HepG2 (cell line): ENCODE results near the gene KPNA3. TPM values are rescaled to one million over a fixed set of nuclear protein-coding genes. Genes with fewer than 3 reads are reported as not detected.

ENCODE experiments used
- GTF2F1 ChIP-seq: fragments of 150-350 bp; IDR thresholded peaks from 2 replicates; pipeline ENCODE4 v1.6.1; 2014; ENCODE audit warnings: low read length
- HHEX ChIP-seq: IDR thresholded peaks from 2 replicates; pipeline ENCODE4 v1.6.1; 2016; ENCODE audit warnings: control low read depth
- HOXA7 ChIP-seq: sonication (generic); formaldehyde crosslinking; IDR thresholded peaks from 2 replicates; pipeline ENCODE4 v1.8.1; 2022; ENCODE audit warnings: mild to moderate bottlenecking, missing genetic modification reagents, moderate library complexity
- HOXD1 ChIP-seq: sonication (generic); formaldehyde crosslinking; IDR thresholded peaks from 2 replicates; pipeline ENCODE4 v1.5.0; 2020; ENCODE audit warnings: missing genetic modification reagents
- IKZF4 ChIP-seq: sonication (generic); formaldehyde crosslinking; IDR thresholded peaks from 2 replicates; pipeline ENCODE4 v1.5.1; 2020; ENCODE audit warnings: borderline replicate concordance, mild to moderate bottlenecking, low read depth, missing genetic modification reagents; ENCODE audit errors: not compliant biosample characterization
- KLF11 ChIP-seq: IDR thresholded peaks from 2 replicates; pipeline ENCODE4 v1.6.1; 2016; ENCODE audit warnings: missing compliant biosample characterization
- KLF12 ChIP-seq: sonication (generic); formaldehyde crosslinking; IDR thresholded peaks from 2 replicates; pipeline ENCODE4 v1.4.0; 2020; ENCODE audit warnings: missing genetic modification reagents, borderline replicate concordance
- MEIS1 ChIP-seq: sonication (generic); formaldehyde crosslinking; IDR thresholded peaks from 2 replicates; pipeline ENCODE4 v1.9.0; 2021; ENCODE audit warnings: mild to moderate bottlenecking, missing genetic modification reagents, moderate library complexity, borderline replicate concordance
- NFRKB ChIP-seq: fragments of 450-650 bp; IDR thresholded peaks from 2 replicates; pipeline ENCODE4 v1.6.1; 2017
- PHB2 ChIP-seq: fragments of 450-650 bp; IDR thresholded peaks from 2 replicates; pipeline ENCODE4 v1.6.1; 2018; ENCODE audit not compliant: partially characterized antibody
- PHF21A ChIP-seq: sonication (generic); formaldehyde crosslinking; IDR thresholded peaks from 2 replicates; pipeline ENCODE4 v1.5.0; 2020; ENCODE audit warnings: mild to moderate bottlenecking, missing genetic modification reagents
- PTBP1 ChIP-seq: fragments of 200-400 bp; formaldehyde crosslinking; IDR thresholded peaks from 2 replicates; pipeline ENCODE4 v1.6.1; 2018; ENCODE audit warnings: low read length, low read depth; ENCODE audit not compliant: poor library complexity, severe bottlenecking
- RAD51 ChIP-seq: fragments of 450-650 bp; IDR thresholded peaks from 2 replicates; pipeline ENCODE4 v1.6.1; 2016; ENCODE audit warnings: borderline replicate concordance
- SYNCRIP ChIP-seq: fragments of 200-400 bp; formaldehyde crosslinking; IDR thresholded peaks from 2 replicates; pipeline ENCODE4 v1.6.1; 2018; ENCODE audit warnings: mild to moderate bottlenecking, low read depth, low read length; ENCODE audit not compliant: insufficient read depth
- ZFAT ChIP-seq: sonication (generic); formaldehyde crosslinking; conservative IDR thresholded peaks from 2 replicates; pipeline ENCODE4 v1.8.1; 2023; ENCODE audit warnings: missing genetic modification reagents, inconsistent platforms
- ZNF160 ChIP-seq: sonication (generic); formaldehyde crosslinking; IDR thresholded peaks from 2 replicates; pipeline ENCODE4 v1.8.0; 2022; ENCODE audit warnings: mild to moderate bottlenecking, inconsistent platforms, missing genetic modification reagents
- ZNF446 ChIP-seq: sonication (generic); formaldehyde crosslinking; IDR thresholded peaks from 2 replicates; pipeline ENCODE4 v1.5.0; 2020; ENCODE audit warnings: mild to moderate bottlenecking, missing genetic modification reagents
- ZNF569 ChIP-seq: sonication (generic); formaldehyde crosslinking; IDR thresholded peaks from 2 replicates; pipeline ENCODE4 v1.5.0; 2020; ENCODE audit warnings: mild to moderate bottlenecking, missing genetic modification reagents, moderate library complexity, borderline replicate concordance
- ZNF644 ChIP-seq: IDR thresholded peaks from 2 replicates; pipeline ENCODE4 v1.6.1; 2016; ENCODE audit warnings: low read depth
- ZNF749 ChIP-seq: sonication (generic); formaldehyde crosslinking; IDR thresholded peaks from 2 replicates; pipeline ENCODE4 v1.8.0; 2022; ENCODE audit warnings: mild to moderate bottlenecking, missing genetic modification reagents, moderate library complexity, borderline replicate concordance
- ZNF781 ChIP-seq: sonication (generic); formaldehyde crosslinking; IDR thresholded peaks from 2 replicates; pipeline ENCODE4 v1.5.1; 2020; ENCODE audit warnings: borderline replicate concordance, mild to moderate bottlenecking, missing genetic modification reagents; ENCODE audit errors: not compliant biosample characterization
- polyA plus RNA-seq, 8 experiments: library from polyadenylated mRNA; depleted of rRNA in 3 of 8; stranded (reverse) in 7 of 8; unstranded in 1 of 8; fragments of >200 nt; fragmentation: Illumina TruSeq in 4 of 8; extraction: Trizol in 4 of 8; gene quantifications; 2 replicates each; pipeline versions ENCODE4 v1.2.1 to v1.2.3, GENCODE V29; 2011 to 2016; ENCODE audit warnings: low read depth in 4 of 8, missing spikeins in 1 of 8, mixed read lengths in 1 of 8; ENCODE audit not compliant: insufficient read depth in 1 of 8
- total RNA-seq, 5 experiments: library from RNA; depleted of rRNA; stranded (reverse); fragments of >200 nt; fragmentation: Illumina TruSeq; extraction: Trizol; gene quantifications; 2 replicates each; pipeline ENCODE4 v1.2.3, GENCODE V29; 2016; ENCODE audit warnings: low read depth in 1 of 5
- TF ChIP-seq, protein P1 (sequence below): sonication (generic); formaldehyde crosslinking; IDR thresholded peaks from 2 replicates; pipeline ENCODE4 v1.5.0; 2020; ENCODE audit warnings: missing genetic modification reagents
- TF ChIP-seq, protein P2 (sequence below): sonication (generic); formaldehyde crosslinking; IDR thresholded peaks from 2 replicates; pipeline ENCODE4 v1.4.0; 2020; ENCODE audit warnings: missing genetic modification reagents, mild to moderate bottlenecking, borderline replicate concordance
- TF ChIP-seq, protein P3 (sequence below): sonication (generic); formaldehyde crosslinking; IDR thresholded peaks from 2 replicates; pipeline ENCODE4 v1.9.0; 2021; ENCODE audit warnings: missing genetic modification reagents, mild to moderate bottlenecking, borderline replicate concordance
- TF ChIP-seq, protein P4 (sequence below): sonication (generic); formaldehyde crosslinking; IDR thresholded peaks from 2 replicates; pipeline ENCODE4 v1.4.0; 2020; ENCODE audit warnings: missing genetic modification reagents; ENCODE audit errors: not compliant biosample characterization
- TF ChIP-seq, protein P5 (sequence below): IDR thresholded peaks from 2 replicates; pipeline ENCODE4 v1.6.1; 2016; ENCODE audit warnings: mild to moderate bottlenecking, missing biosample characterization, missing genetic modification reagents

Gene KPNA3
- total and polyA plus RNA-seq, 2 of the 13 experiments (the other 11 are each of a cell fraction or from before 2014, with no cell fraction given) = 13.0 to 28.9 TPM

DNA sequence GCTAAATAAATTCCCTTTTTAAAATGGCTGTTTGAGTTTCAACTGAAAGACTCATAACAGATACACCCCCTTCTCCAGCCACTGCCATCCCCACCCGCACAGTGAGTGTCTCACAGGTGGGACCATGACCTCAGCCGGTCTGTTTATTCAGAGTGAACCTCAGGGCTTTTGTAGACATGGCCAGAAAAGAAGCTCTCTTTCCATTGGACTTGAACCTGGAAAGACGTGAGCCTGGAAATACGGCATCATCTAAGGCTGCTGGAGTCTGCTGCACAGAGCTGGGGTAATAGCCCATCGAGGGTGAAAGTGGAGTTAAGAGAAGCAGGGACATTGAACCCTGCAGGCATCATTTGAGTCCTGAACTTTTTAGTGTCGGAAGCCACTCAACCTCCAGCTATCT is 15.2 kb upstream of the KPNA3 start (continued):
- TF ChIP-seq, protein P1, sequence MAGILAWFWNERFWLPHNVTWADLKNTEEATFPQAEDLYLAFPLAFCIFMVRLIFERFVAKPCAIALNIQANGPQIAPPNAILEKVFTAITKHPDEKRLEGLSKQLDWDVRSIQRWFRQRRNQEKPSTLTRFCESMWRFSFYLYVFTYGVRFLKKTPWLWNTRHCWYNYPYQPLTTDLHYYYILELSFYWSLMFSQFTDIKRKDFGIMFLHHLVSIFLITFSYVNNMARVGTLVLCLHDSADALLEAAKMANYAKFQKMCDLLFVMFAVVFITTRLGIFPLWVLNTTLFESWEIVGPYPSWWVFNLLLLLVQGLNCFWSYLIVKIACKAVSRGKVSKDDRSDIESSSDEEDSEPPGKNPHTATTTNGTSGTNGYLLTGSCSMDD (CRISPR knock-in tag) = no peak
- TF ChIP-seq GTF2F1 (no peak), ZNF644 (CRISPR knock-in tag) (peak; percentile 57; the same call in 1 of the 2 replicates), ZNF569 (no peak), PHB2 (no peak), NFRKB (no peak), ZNF160 (0 out of 2 replicates have a peak, but pooled peaks have one; percentile 48), PHF21A (peak; percentile 56), HHEX (CRISPR knock-in tag) (peak; percentile 38; the same call in 1 of the 2 replicates), HOXA7 (CRISPR knock-in tag) (no peak), PTBP1 (no peak), IKZF4 (CRISPR knock-in tag) (no peak), HOXD1 (CRISPR knock-in tag) (no peak), ZNF781 (CRISPR knock-in tag) (no peak), RAD51 (no peak), MEIS1 (no peak), SYNCRIP (no peak), ZNF749 (CRISPR knock-in tag) (no peak), ZNF446 (no peak), KLF12 (no peak), KLF11 (CRISPR knock-in tag) (no peak), ZFAT (CRISPR knock-in tag) (no peak)
- TF ChIP-seq, protein P2, sequence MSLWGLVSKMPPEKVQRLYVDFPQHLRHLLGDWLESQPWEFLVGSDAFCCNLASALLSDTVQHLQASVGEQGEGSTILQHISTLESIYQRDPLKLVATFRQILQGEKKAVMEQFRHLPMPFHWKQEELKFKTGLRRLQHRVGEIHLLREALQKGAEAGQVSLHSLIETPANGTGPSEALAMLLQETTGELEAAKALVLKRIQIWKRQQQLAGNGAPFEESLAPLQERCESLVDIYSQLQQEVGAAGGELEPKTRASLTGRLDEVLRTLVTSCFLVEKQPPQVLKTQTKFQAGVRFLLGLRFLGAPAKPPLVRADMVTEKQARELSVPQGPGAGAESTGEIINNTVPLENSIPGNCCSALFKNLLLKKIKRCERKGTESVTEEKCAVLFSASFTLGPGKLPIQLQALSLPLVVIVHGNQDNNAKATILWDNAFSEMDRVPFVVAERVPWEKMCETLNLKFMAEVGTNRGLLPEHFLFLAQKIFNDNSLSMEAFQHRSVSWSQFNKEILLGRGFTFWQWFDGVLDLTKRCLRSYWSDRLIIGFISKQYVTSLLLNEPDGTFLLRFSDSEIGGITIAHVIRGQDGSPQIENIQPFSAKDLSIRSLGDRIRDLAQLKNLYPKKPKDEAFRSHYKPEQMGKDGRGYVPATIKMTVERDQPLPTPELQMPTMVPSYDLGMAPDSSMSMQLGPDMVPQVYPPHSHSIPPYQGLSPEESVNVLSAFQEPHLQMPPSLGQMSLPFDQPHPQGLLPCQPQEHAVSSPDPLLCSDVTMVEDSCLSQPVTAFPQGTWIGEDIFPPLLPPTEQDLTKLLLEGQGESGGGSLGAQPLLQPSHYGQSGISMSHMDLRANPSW (CRISPR knock-in tag) = no peak
- TF ChIP-seq, protein P3, sequence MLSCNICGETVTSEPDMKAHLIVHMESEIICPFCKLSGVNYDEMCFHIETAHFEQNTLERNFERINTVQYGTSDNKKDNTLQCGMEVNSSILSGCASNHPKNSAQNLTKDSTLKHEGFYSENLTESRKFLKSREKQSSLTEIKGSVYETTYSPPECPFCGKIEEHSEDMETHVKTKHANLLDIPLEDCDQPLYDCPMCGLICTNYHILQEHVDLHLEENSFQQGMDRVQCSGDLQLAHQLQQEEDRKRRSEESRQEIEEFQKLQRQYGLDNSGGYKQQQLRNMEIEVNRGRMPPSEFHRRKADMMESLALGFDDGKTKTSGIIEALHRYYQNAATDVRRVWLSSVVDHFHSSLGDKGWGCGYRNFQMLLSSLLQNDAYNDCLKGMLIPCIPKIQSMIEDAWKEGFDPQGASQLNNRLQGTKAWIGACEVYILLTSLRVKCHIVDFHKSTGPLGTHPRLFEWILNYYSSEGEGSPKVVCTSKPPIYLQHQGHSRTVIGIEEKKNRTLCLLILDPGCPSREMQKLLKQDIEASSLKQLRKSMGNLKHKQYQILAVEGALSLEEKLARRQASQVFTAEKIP = no peak
- TF ChIP-seq, protein P4, sequence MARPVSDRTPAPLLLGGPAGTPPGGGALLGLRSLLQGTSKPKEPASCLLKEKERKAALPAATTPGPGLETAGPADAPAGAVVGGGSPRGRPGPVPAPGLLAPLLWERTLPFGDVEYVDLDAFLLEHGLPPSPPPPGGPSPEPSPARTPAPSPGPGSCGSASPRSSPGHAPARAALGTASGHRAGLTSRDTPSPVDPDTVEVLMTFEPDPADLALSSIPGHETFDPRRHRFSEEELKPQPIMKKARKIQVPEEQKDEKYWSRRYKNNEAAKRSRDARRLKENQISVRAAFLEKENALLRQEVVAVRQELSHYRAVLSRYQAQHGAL (CRISPR knock-in tag) = no peak
- TF ChIP-seq, protein P5, sequence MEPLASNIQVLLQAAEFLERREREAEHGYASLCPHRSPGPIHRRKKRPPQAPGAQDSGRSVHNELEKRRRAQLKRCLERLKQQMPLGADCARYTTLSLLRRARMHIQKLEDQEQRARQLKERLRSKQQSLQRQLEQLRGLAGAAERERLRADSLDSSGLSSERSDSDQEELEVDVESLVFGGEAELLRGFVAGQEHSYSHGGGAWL (CRISPR knock-in tag) = no peak
